Thyroid gland (tissue), 4 donors: ENCODE measurements around the gene RAP2C. TPM values are rescaled to one million over a fixed set of nuclear protein-coding genes. Genes with fewer than 3 reads are reported as not detected.

ENCODE experiments used
- DNase-seq, 2 donors: peaks; one replicate each; pipeline ENCODE4 v3.0.0-alpha.2; 2019
- H3K27ac ChIP-seq, 3 donors: fragments of 200-600 bp; sonication (generic); 1 replicate in 2 of 3; 2 replicates in 1 of 3; pipeline ENCODE4 v1.5.1; 2016 to 2019; ENCODE audit warnings: mild to moderate bottlenecking in 1 of 3, moderate library complexity in 1 of 3
- H3K27me3 ChIP-seq: fragments of 200-600 bp; sonication (generic); one replicate; pipeline ENCODE4 v1.5.1; 2019
- H3K36me3 ChIP-seq, 2 donors: fragments of 200-600 bp; sonication (generic); one replicate each; pipeline ENCODE4 v1.5.1; 2016 to 2019
- H3K4me1 ChIP-seq, 2 donors: fragments of 200-600 bp; sonication (generic); one replicate each; pipeline ENCODE4 v1.5.1; 2017 to 2019
- H3K4me3 ChIP-seq, 3 donors: fragments of 200-600 bp; sonication (generic); replicated peaks in 1 of 3; 1 replicate in 2 of 3; 2 replicates in 1 of 3; pipeline ENCODE4 v1.5.1; 2016; ENCODE audit warnings: mild to moderate bottlenecking in 1 of 3
- H3K9me3 ChIP-seq: fragments of 200-600 bp; sonication (generic); one replicate; pipeline ENCODE4 v1.5.1; 2017
- POLR2A ChIP-seq, 2 donors: fragments of 450-650 bp; IDR thresholded peaks; one replicate each; pipeline ENCODE4 v1.6.1; 2017; ENCODE audit warnings: antibody characterized with exemption in 2 of 2, mild to moderate bottlenecking in 2 of 2, moderate library complexity in 1 of 2
- WGBS, 2 donors: methylation state at CpG; one replicate each; pipeline ENCODE4 v1.1.5; 2017; 5-methylcytosine and 5-hydroxymethylcytosine counted together
- intact Hi-C: fragments of 100-400 bp; cut with DNase I; formaldehyde crosslinking; loops from one replicate; pipeline ENCODE4 v1.15.1; 2023
- total RNA-seq, 4 donors: library from RNA; depleted of rRNA; stranded (reverse); fragments of >200 nt; gene quantifications; one replicate each; pipeline ENCODE4 v1.2.3, GENCODE V29; 2016
- TF ChIP-seq, protein P1 (sequence below), 6 experiments: fragments of 200-600 bp in 3 of 6; fragments of 450-650 bp in 3 of 6; sonication (generic) in 3 of 6; IDR thresholded peaks; one replicate each; pipeline ENCODE4 v1.5.1; 2016 to 2019; ENCODE audit warnings: antibody characterized with exemption in 6 of 6, mild to moderate bottlenecking in 2 of 6, inconsistent platforms in 1 of 6, moderate library complexity in 1 of 6

RAP2C gene
- total RNA-seq, 4 donors from 2014 or later = 13.3 to 16.7 (median 14.6) TPM

DNA sequence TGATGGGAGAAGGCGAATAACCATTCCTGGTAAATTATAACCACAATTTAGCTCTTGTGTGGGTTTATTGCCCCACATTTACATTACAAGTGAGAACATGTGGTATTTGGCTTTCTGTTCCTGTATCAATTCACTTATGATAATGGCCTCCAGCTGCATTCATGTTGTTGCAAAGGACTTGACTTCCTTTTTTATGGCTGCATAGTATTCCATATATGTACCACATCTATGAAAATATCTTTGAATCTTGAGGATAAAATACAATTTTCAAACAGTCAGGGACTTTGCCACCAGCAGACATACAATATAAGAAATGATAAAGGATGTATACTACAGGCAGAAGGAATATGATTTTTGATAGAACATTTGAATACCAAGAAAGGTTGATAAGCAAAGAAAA is 27.3 kb downstream of the RAP2C start:
- Histone ChIP-seq H3K9me3 (no peaks in the 10 kb centered on the region), H3K27me3 (no peaks in the 10 kb centered on the region), H3K4me3 (no peak overlapping the region), H3K36me3 (no peaks in the 10 kb centered on the region), H3K4me1 (no peaks in the 10 kb centered on the region), H3K27ac (no peak overlapping the region)
- intact Hi-C loops = no loop called here
- TF ChIP-seq POLR2A (IDR thresholded peaks at IDR 0.05) = no peak
- TF ChIP-seq, protein P1, sequence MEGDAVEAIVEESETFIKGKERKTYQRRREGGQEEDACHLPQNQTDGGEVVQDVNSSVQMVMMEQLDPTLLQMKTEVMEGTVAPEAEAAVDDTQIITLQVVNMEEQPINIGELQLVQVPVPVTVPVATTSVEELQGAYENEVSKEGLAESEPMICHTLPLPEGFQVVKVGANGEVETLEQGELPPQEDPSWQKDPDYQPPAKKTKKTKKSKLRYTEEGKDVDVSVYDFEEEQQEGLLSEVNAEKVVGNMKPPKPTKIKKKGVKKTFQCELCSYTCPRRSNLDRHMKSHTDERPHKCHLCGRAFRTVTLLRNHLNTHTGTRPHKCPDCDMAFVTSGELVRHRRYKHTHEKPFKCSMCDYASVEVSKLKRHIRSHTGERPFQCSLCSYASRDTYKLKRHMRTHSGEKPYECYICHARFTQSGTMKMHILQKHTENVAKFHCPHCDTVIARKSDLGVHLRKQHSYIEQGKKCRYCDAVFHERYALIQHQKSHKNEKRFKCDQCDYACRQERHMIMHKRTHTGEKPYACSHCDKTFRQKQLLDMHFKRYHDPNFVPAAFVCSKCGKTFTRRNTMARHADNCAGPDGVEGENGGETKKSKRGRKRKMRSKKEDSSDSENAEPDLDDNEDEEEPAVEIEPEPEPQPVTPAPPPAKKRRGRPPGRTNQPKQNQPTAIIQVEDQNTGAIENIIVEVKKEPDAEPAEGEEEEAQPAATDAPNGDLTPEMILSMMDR (IDR thresholded peaks at IDR 0.05) = no peak
- WGBS, 2 donors = 92 to 95% methylated on average over 1 of the region's 1 CpG
- DNase-seq = no peak

GRCh38 chrX:132188175-132188574 is 31.1 kb downstream of the RAP2C start:
- intact Hi-C loops = no loop called here
- H3K9me3 ChIP-seq = no peaks in the 10 kb centered on the region
- TF ChIP-seq, protein P1 (IDR thresholded peaks at IDR 0.05) = no peak
- TF ChIP-seq POLR2A (IDR thresholded peaks at IDR 0.05) = no peak
- no peaks in the 10 kb centered on the region for H3K36me3 ChIP-seq
- H3K27me3 ChIP-seq = no peaks in the 10 kb centered on the region
- 87 to 88% methylated on average over 3 of the region's 3 CpGs for WGBS, 2 donors
- H3K4me3 ChIP-seq = no peak overlapping the region
- H3K27ac ChIP-seq = no peak overlapping the region
- H3K4me1 ChIP-seq = no peaks in the 10 kb centered on the region
- no peak for DNase-seq

DNA sequence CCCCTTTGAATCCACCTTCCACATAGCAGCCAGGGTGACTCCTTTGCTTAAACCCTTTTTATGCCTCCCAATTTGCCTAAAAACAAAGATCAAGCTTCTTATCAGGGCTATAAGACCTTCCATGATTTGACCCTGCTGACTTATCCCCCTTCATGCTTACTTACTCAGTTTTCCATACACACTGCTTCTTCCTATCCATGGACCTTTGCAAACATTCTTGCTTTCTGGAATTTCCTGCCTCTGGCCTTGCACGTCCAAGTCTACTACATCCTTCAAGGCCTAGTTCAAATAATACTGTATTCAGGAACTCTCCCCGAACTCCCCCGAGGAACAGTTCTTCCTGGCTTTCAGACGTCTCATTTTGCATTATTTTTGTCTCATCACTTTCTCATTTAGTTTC is 31.8 kb downstream of the RAP2C start:
- H3K27ac ChIP-seq = no peak overlapping the region
- 61 to 72% methylated on average over 4 of the region's 4 CpGs for WGBS, 2 donors
- no peaks in the 10 kb centered on the region for H3K9me3 ChIP-seq
- no peaks in the 10 kb centered on the region for H3K4me1 ChIP-seq
- DNase-seq = no peak
- no peaks in the 10 kb centered on the region for H3K36me3 ChIP-seq
- no peaks in the 10 kb centered on the region for H3K27me3 ChIP-seq
- H3K4me3 ChIP-seq = no peak overlapping the region
- intact Hi-C loops = no loop called here
- TF ChIP-seq, protein P1 (IDR thresholded peaks at IDR 0.05) = no peak
- TF ChIP-seq POLR2A (IDR thresholded peaks at IDR 0.05) = no peak

GRCh38 chrX:132184871-132185270 is 34.4 kb downstream of the RAP2C start:
- Histone ChIP-seq H3K36me3 (no peaks in the 10 kb centered on the region), H3K4me3 (no peak overlapping the region), H3K27ac (no peak overlapping the region), H3K4me1 (no peaks in the 10 kb centered on the region), H3K27me3 (no peaks in the 10 kb centered on the region), H3K9me3 (no peaks in the 10 kb centered on the region)
- no peak for TF ChIP-seq POLR2A (IDR thresholded peaks at IDR 0.05)
- TF ChIP-seq, protein P1 (IDR thresholded peaks at IDR 0.05) = no peak
- DNase-seq = no peak
- intact Hi-C loops = no loop called here
- WGBS, 2 donors = 81 to 90% methylated on average over 4 of the region's 4 CpGs

DNA sequence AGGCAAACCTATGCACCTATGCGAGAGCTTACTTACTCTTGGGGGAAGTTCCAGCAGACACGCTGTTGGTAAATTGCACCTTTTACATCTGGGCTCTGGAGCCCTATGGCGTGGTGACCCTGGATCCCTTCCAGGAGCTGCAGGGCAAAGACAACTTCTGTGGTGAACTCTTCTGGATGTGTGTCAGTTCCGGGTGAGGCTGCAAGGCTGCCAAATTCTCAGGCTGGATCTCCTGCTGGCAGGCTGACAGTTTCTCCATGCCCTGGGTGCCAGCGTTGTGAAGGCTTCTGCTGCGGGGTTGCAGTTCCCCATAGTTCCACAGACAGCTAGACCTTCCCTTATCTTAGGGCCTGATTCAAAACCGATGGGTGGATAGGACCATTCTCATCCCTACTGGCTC is 37.9 kb downstream of the RAP2C start:
- peak; percentile 54 to 62 for DNase-seq
- TF ChIP-seq, protein P1 (IDR thresholded peaks at IDR 0.05) = no peak
- TF ChIP-seq POLR2A (IDR thresholded peaks at IDR 0.05) = no peak
- WGBS, 2 donors = 52 to 70% methylated on average over 4 to 5 of the region's 7 CpGs
- H3K27me3 ChIP-seq = no peaks in the 10 kb centered on the region
- H3K4me1 ChIP-seq = no peaks in the 10 kb centered on the region
- no peaks in the 10 kb centered on the region for H3K9me3 ChIP-seq
- no peak overlapping the region for H3K4me3 ChIP-seq
- no peak overlapping the region for H3K27ac ChIP-seq
- intact Hi-C loops = no loop called here
- no peaks in the 10 kb centered on the region for H3K36me3 ChIP-seq
